Activated naive CD4-positive, alpha-beta T cell treated with anti-CD3 and anti-CD28 coated beads for 36 hours (primary cell): Measurements from ENCODE around the gene MUL1. TPM values are rescaled to one million over a fixed set of nuclear protein-coding genes. Genes with fewer than 3 reads are reported as not detected.
A peak's percentile ranks its signal among the peaks of the same experiment; 100 is the strongest.

ENCODE experiments used
- CTCF ChIA-PET: fragments of 350-600 bp; sonication (Branson Sonifier 250); formaldehyde crosslinking; loops from one replicate; lab custom pipeline; 2021; ENCODE audit warnings: antibody characterized with exemption; lab: Charles Lee
- DNase-seq: peaks from one replicate; pipeline ENCODE4 v3.0.0-alpha.2; 2020
- H3K27ac Mint-ChIP-seq: one replicate; pipeline ENCODE4 v1.8.0; 2021; ENCODE audit warnings: mild to moderate bottlenecking, mixed read lengths
- H3K27me3 Mint-ChIP-seq: one replicate; pipeline ENCODE4 v1.8.0; 2021; ENCODE audit warnings: low read depth, mixed read lengths
- H3K36me3 Mint-ChIP-seq: one replicate; pipeline ENCODE4 v1.8.0; 2021; ENCODE audit warnings: low read depth, mixed read lengths
- H3K4me1 Mint-ChIP-seq: one replicate; pipeline ENCODE4 v1.8.0; 2021; ENCODE audit warnings: low read depth, mixed read lengths
- H3K4me3 Mint-ChIP-seq: one replicate; pipeline ENCODE4 v1.8.0; 2021; ENCODE audit warnings: mild to moderate bottlenecking, moderate library complexity, mixed read lengths
- H3K9me3 Mint-ChIP-seq: one replicate; pipeline ENCODE4 v1.8.0; 2021; ENCODE audit warnings: mixed read lengths
- intact Hi-C: fragments of 100-400 bp; cut with micrococcal nuclease; formaldehyde crosslinking; loops from one replicate; pipeline ENCODE4 v1.15.1; 2023
- total RNA-seq, 2 experiments: library from RNA; stranded (reverse); gene quantifications; one replicate each; pipeline ENCODE4 v1.2.3, GENCODE V29; 2021

The MUL1 gene, protein sequence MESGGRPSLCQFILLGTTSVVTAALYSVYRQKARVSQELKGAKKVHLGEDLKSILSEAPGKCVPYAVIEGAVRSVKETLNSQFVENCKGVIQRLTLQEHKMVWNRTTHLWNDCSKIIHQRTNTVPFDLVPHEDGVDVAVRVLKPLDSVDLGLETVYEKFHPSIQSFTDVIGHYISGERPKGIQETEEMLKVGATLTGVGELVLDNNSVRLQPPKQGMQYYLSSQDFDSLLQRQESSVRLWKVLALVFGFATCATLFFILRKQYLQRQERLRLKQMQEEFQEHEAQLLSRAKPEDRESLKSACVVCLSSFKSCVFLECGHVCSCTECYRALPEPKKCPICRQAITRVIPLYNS
- 10 to 100 TPM; 10.9 to 12.1 TPM for total RNA-seq

DNA sequence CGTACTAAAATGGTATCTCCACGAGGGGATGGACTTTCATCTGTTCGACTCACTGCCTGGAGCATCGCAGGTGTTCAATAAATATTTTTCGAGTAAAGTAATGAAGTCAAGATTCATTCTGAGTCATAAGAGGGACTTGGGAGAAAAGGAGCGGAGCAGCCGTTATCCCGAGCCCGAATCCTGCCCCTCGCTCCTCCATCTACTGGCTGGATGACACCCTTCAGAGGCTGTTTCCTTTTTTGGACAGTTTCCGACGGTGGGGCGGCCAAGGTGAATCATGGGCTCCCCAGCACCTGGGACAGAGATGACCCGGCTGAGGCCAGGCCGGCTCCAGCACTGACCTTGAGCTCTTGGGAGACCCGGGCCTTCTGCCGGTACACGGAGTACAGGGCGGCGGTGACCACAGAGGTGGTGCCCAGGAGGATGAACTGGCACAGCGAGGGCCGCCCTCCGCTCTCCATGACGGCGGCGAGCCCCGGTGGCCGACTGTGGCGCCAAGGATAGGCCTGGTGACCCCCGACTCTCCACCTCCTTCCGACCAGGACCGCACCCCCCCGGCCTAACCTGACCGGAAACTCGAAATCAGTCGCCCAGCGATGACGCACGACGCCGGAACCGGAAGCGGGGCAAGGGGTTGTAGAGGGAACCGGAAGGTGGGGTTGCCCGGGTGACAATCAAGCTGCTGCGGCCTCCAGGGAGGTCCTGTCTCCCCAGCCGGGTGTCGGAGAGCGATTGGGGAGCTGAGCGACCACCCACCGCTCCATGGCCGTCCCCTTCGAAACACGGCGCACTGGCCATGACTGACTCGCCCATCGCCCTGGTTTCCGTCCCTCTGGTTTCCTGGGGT, at the start of gene MUL1:
TSS of gene MUL1 (minus strand) at position 588 of the 847 bp plus-strand sequence. CDS start at position 461, 127 bp downstream.
- H3K27me3 Mint-ChIP-seq: peaks cover under 1% of the 10 kb centered on the region
- H3K4me3 Mint-ChIP-seq: peak within 1 kb of the TSS; percentile 91
- peaks cover 3% of the 10 kb centered on the region for H3K36me3 Mint-ChIP-seq
- no peaks in the 10 kb centered on the region for H3K9me3 Mint-ChIP-seq
- peak; percentile 97 for DNase-seq
- CTCF ChIA-PET: interaction anchor here (0.8 to 1.1 kb wide), 3 partner anchors 13 to 295 kb away, joined by 3 to 7 read pairs (median 4); no protein-coding TSS in a partner anchor
- intact Hi-C loops: loop anchor here (1.0 kb wide), 2 partner anchors 11 to 126 kb away; partner anchors contain the start of gene PINK1
- peaks cover 21% of the 10 kb centered on the region for H3K4me1 Mint-ChIP-seq
- H3K27ac Mint-ChIP-seq: peak within 1 kb of the TSS; percentile 83

DNA sequence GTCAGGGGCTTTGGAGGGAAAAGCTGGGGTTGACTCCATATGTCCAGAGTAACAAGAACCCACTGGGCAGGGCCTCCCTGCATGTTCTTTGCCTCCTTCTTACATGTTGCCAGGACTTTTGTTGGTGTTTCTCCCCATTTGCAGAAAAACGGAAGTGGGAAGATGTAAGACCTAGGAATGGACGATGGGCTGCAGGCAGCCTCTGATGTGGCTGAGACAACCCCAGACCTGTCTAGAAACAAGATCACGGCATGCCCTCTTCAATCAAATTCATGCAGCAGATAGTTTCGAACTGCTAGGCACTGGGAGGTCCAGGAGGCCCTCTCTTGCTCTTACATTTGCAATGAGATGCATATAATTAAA, 47.8 kb upstream of the MUL1 start:
- no peaks in the 10 kb centered on the region for H3K9me3 Mint-ChIP-seq
- DNase-seq: no peak
- CTCF ChIA-PET: no interaction called here
- H3K27ac Mint-ChIP-seq: no peak overlapping the region
- H3K36me3 Mint-ChIP-seq: no peaks in the 10 kb centered on the region
- H3K4me1 Mint-ChIP-seq: peaks cover 2% of the 10 kb centered on the region
- no peak overlapping the region for H3K4me3 Mint-ChIP-seq
- intact Hi-C loops: no loop called here
- H3K27me3 Mint-ChIP-seq: peaks cover 32% of the 10 kb centered on the region

DNA sequence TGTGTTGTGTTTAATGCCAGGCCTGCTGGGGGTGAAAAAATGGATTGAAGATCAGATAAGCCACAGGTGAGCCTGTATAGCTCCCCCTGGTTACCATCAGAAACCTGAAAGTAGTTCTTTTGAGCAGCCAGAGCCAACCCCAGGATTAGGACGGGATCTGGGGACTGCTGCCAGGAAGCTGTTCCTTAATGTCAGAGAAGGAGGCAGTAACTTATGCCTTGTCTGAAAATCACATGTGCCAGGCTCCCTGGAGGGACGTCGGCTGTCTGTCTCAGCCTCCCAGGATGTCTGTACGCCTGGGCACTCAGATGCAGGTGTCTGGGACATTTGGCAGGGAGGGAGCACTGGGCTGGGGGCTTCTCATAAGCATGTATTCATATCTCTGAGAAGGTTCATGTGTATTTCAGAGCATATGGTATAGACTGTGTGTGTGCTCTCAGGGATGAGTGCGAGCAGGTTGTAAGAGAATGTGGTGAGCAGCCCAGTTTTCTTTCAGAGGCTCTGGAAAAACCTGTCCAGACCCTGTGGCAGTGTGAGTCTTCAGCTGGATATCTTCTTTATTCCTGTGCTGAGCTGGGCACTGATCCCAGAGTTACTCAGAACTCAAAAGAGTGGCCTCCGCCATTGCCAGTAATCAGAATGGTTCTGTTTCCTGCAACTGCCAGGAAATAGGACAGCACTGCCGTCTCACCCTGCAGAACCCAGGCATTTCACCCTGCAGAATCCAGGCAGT, 47.2 kb upstream of the MUL1 start:
- intact Hi-C loops: no loop called here
- Mint-ChIP-seq H3K9me3 (no peaks in the 10 kb centered on the region), H3K4me3 (no peak overlapping the region), H3K36me3 (no peaks in the 10 kb centered on the region), H3K27me3 (peaks cover 32% of the 10 kb centered on the region), H3K4me1 (peaks cover 2% of the 10 kb centered on the region), H3K27ac (no peak overlapping the region)
- DNase-seq: no peak
- CTCF ChIA-PET: no interaction called here

DNA sequence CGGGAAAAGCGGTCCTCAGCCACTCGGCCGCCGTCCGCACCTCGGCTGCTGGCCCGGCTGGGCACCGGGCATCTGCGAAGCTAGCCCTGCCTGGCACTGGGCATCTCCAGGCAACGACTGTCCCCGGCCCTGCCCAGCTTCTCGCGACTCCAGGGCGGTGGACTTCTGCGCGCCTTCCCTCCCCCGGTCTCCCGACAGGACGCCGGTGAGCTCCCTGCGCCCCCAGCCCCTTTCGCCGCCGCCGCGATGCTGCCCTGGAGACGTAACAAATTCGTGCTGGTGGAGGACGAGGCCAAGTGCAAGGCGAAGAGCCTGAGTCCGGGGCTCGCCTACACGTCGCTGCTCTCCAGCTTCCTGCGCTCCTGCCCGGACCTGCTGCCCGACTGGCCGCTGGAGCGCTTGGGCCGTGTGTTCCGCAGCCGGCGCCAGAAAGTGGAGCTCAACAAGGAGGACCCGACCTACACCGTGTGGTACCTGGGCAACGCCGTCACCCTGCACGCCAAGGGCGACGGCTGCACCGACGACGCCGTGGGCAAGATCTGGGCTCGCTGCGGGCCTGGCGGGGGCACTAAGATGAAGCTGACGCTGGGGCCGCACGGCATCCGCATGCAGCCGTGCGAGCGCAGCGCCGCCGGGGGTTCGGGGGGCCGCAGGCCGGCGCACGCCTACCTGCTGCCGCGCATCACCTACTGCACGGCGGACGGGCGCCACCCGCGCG, 44.9 kb upstream of the MUL1 start:
- peaks cover 32% of the 10 kb centered on the region for H3K27me3 Mint-ChIP-seq
- H3K9me3 Mint-ChIP-seq: no peaks in the 10 kb centered on the region
- DNase-seq: no peak

DNA sequence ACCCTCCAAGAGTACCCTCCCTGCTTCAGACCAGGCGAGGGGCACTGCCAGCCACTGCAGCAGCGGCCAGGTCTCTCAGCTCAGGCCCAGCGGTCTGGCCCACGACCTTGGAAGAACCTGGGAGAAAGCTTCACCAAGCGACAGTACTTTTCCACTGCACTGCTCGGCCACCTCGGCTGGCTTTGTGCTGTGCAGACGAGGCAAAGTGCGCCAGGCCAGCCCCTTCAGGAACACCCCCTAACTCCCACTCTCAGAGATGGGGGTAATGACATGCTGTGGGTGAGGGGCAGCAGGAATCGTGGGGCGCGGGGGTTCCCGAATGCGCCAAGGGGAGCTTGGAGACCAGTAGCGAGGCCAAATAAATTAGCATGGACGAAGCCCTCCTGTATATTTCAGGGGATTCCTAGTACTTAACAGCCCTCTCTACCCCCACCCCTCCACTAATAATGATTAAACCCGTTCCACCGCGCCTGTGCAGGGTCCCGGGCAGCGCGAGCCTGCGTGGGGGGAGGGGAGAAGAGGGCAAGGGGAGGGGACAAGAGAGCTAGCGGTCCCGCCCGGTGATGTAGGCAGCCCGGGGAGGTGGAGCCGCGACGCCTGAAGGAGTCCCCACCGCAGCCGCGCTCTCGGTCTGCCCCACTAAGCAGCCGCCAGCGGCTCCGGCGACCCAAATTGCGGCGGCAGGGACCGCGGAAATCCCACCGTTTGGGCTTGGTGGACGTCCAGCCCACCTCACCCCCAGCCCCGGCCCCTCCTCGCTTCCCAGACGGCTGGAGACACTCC, 44.2 kb upstream of the MUL1 start, which contains the start of gene FAM43B:
TSS of gene FAM43B (plus strand) at position 629 of the 783 bp plus-strand sequence. CDS start 401 bp downstream, outside the sequence.
- peaks cover 32% of the 10 kb centered on the region for H3K27me3 Mint-ChIP-seq
- no peak within 1 kb of the TSS for H3K4me3 Mint-ChIP-seq
- CTCF ChIA-PET: interaction anchor here (1.5 kb wide), 1 partner anchor 31 kb away, joined by 3 read pairs; no protein-coding TSS in a partner anchor
- H3K27ac Mint-ChIP-seq: no peak within 1 kb of the TSS
- peaks cover 2% of the 10 kb centered on the region for H3K4me1 Mint-ChIP-seq
- H3K36me3 Mint-ChIP-seq: no peaks in the 10 kb centered on the region
- DNase-seq: no peak
- intact Hi-C loops: no loop called here
- no peaks in the 10 kb centered on the region for H3K9me3 Mint-ChIP-seq

More for the DNA sequence above, 44.9 kb upstream of the MUL1 start:
- no peaks in the 10 kb centered on the region for H3K36me3 Mint-ChIP-seq
- intact Hi-C loops: no loop called here
- CTCF ChIA-PET: no interaction called here
- H3K4me1 Mint-ChIP-seq: peaks cover 2% of the 10 kb centered on the region
- no peak overlapping the region for H3K27ac Mint-ChIP-seq
- H3K4me3 Mint-ChIP-seq: no peak overlapping the region

DNA sequence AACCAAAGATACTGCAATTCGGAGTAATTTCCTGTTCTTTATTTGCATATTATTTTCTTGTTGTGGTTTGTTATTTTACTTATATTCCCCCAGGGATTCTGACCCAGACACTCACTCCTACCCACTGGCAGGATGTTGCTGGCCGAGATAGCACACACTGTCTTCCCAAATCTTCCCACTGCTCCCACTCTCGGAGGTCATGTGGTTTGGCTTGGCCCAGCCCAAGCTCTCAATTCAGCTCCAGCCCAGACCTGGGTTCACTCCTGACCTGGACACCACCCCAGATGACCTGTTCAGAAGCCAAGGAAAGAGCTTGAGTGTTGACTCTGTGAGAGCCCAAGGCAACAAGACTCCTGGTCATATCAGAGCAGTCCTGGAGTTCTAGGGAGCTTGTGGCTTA, 43.2 kb upstream of the MUL1 start:
- DNase-seq: no peak
- intact Hi-C loops: no loop called here
- peaks cover 38% of the 10 kb centered on the region for H3K27me3 Mint-ChIP-seq
- no peak overlapping the region for H3K4me3 Mint-ChIP-seq
- CTCF ChIA-PET: interaction anchor here (0.7 to 1.5 kb wide), 2 partner anchors 30 to 144 kb away, joined by 3 read pairs; no protein-coding TSS in a partner anchor
- H3K27ac Mint-ChIP-seq: no peak overlapping the region
- H3K4me1 Mint-ChIP-seq: peaks cover 2% of the 10 kb centered on the region
- no peaks in the 10 kb centered on the region for H3K9me3 Mint-ChIP-seq
- H3K36me3 Mint-ChIP-seq: no peaks in the 10 kb centered on the region

DNA sequence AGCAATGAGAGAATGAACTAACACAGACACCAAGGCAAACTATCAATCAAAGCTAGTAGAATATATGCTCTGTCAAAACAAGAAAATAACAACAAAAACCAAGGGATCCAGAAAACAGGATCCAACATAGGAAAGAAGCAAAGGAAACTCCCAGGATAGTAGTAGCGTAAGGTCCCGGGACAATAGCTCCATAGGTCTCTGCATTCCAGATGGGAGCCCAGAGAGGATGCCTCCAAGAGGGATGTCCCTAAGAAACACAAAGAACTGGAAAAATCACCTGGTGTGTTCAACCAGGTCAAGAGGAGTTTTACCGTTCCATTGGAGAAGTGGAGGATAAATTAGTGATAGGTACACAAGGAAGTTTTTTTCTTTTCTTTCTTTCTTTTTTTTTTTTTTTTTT, 38.7 kb upstream of the MUL1 start:
- no peaks in the 10 kb centered on the region for H3K36me3 Mint-ChIP-seq
- no peak for DNase-seq
- intact Hi-C loops: no loop called here
- no peaks in the 10 kb centered on the region for H3K9me3 Mint-ChIP-seq
- peaks cover 26% of the 10 kb centered on the region for H3K27me3 Mint-ChIP-seq
- H3K4me1 Mint-ChIP-seq: no peaks in the 10 kb centered on the region
- H3K27ac Mint-ChIP-seq: peak overlapping the region; percentile 30
- CTCF ChIA-PET: no interaction called here
- H3K4me3 Mint-ChIP-seq: no peak overlapping the region

DNA sequence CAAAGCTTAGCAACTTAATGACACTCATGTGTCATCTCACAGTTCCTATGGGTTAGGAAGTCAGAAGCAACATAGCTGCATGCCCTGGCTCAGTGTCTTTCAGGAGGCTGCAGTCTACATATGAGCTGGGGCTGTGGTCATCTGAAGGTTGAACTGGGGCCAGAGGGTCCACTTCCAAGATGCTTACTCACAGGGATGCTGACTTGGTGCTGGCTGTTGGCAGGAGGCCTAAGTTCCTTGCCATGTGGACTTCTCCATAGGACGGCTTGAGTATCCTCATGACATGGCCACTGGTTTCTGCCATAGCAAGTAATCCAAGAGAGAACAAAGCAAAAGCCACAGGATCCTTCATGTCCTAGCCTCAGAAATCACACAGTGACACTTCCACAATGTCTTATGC, 32.3 kb upstream of the MUL1 start:
- intact Hi-C loops: no loop called here
- Mint-ChIP-seq H3K27me3 (peaks cover 13% of the 10 kb centered on the region), H3K36me3 (no peaks in the 10 kb centered on the region), H3K4me3 (no peak overlapping the region), H3K9me3 (no peaks in the 10 kb centered on the region), H3K27ac (no peak overlapping the region), H3K4me1 (no peaks in the 10 kb centered on the region)
- DNase-seq: no peak
- CTCF ChIA-PET: no interaction called here

DNA sequence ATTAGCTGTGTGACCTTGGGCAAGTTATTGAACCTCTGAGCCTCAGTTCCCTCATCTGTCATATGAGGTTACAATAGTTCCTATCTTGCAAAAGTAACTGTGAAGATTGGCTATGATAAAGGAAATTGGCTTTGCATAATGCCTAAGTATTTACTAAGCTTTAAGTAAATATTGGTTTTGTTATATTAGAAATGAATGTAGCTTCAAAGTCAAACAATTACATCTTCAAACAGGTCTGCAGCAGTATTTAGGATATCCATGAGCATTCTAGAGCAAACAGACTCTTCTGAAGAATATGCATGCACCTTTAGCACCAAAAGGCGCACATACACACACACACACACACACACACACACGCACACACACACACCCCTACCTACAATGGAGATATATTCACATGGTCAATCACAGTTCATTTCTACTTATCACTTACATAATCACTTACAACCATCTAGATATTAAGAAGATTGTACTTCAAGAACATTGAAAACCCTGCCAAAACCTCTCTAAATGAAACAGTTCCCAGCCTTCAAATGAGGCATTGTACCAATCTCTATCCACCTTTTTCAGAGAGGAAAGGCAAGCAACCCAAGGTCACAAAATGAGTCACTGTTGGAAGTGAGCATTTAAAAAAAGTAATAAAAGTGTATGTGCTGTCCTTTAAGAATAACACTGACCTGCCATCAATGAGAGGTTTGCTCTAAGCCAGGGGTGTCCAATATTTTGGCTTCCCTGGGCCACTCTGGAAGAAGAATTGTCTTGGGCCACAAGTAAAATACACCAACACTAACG, 31.0 kb upstream of the MUL1 start:
- Mint-ChIP-seq H3K4me3 (no peak overlapping the region), H3K4me1 (no peaks in the 10 kb centered on the region), H3K27me3 (peaks cover 19% of the 10 kb centered on the region), H3K36me3 (no peaks in the 10 kb centered on the region), H3K9me3 (no peaks in the 10 kb centered on the region), H3K27ac (no peak overlapping the region)
- intact Hi-C loops: no loop called here
- no peak for DNase-seq
- CTCF ChIA-PET: interaction anchor here (1.4 kb wide), 1 partner anchor 94 kb away, joined by 4 read pairs; the partner anchor contains the start of gene PINK1

DNA sequence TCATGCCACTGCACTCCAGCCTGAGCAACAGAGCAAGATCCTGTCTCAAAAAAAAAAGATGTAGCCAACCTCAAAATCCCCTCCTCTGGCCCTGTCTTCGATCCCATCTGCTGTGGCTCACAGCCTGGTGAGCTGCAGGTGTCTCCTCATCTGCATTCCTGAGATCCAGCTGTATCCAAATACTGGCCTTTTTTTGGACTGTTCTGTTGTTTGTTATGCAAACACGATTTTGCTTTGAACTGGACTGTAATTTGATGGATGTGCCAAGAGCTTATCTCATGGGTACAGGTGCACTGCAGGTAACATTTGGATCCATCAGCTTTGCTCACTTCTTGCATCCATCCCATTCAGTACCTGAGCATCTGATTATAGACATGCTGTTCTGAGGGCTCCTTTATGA, 30.3 kb upstream of the MUL1 start:
- Mint-ChIP-seq H3K36me3 (no peaks in the 10 kb centered on the region), H3K4me1 (no peaks in the 10 kb centered on the region), H3K9me3 (no peaks in the 10 kb centered on the region), H3K27ac (no peak overlapping the region), H3K4me3 (no peak overlapping the region), H3K27me3 (peaks cover 20% of the 10 kb centered on the region)
- no peak for DNase-seq
- CTCF ChIA-PET: interaction anchor here (1.4 kb wide), 1 partner anchor 95 kb away, joined by 4 read pairs; the partner anchor contains the start of gene PINK1
- intact Hi-C loops: no loop called here
